Stimulated activated CD8-positive, alpha-beta memory T cell treated with anti-CD3 and anti-CD28 coated beads, Interleukin-4, amount 100 ng/mL, for 48 hours (primary cell): ENCODE results near the gene SAMD4B.

Experiments used
- DNase-seq: peaks from one replicate; pipeline ENCODE4 v3.0.0-alpha.2; 2020

SAMD4B gene

DNA sequence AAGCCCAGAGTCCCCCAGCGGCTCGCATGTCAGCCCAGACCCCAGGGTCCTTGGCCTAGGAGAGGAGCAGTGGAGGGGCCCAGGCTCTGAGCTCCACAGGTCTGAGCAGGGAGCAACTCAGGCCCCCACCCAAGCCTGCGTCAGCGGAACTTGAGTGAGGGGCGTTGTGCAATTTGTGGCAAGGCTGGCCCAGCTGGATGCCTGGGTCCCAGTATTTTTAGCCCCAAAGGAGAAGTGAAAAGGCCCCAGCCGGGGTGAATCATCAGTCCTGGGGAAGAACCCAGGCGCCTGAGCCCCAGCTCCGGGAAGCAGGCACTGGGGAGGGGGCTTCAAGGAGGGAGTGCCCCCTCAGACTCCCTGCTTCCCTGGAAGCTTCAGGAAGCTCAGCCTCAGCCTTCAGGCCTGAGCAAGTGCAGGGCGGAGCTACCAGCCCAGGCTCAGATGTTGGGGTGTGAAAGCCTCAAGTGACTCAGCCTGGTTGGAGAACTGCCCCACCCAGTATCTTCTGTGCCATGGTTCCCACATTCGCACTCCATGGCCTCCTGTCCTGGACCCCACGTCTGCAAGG is 56.2 kb downstream of the SAMD4B start:
- peak; percentile 73 for DNase-seq

- no peak for DNase-seq
Observed at GRCh38 chr19:39399668-39400050, 57.4 kb downstream of the SAMD4B start.

DNA sequence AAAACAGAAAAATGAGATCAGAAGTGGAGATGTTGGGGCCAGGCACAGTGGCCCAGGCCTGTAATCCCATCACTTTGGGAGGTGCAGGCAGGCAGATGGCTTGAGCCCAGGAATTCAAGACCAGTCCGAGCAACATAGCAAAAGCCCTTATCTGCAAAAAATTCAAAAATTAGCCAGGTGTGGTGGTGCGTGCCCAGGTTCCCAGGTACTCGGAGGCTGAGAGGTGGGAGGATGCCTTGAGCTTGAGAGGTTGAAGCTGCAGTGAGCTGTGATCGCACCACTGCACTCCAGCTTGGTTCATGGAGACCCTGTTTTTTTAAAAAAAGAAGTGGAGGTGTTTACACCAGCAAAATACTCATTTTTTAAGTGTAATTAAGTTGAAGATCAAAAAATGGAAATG is 57.8 kb downstream of the SAMD4B start:
- DNase-seq = no peak

GRCh38 chr19:39401070-39401548 is 58.9 kb downstream of the SAMD4B start:
- DNase-seq = no peak

- peak; percentile 88 for DNase-seq
Observed at GRCh38 chr19:39401549-39402345, 59.5 kb downstream of the SAMD4B start.

GRCh38 chr19:39402346-39403300 is 60.4 kb downstream of the SAMD4B start:
- DNase-seq = peak; percentile 92

GRCh38 chr19:39403331-39404312 is 61.4 kb downstream of the SAMD4B start:
- peak; percentile 96 for DNase-seq

DNA sequence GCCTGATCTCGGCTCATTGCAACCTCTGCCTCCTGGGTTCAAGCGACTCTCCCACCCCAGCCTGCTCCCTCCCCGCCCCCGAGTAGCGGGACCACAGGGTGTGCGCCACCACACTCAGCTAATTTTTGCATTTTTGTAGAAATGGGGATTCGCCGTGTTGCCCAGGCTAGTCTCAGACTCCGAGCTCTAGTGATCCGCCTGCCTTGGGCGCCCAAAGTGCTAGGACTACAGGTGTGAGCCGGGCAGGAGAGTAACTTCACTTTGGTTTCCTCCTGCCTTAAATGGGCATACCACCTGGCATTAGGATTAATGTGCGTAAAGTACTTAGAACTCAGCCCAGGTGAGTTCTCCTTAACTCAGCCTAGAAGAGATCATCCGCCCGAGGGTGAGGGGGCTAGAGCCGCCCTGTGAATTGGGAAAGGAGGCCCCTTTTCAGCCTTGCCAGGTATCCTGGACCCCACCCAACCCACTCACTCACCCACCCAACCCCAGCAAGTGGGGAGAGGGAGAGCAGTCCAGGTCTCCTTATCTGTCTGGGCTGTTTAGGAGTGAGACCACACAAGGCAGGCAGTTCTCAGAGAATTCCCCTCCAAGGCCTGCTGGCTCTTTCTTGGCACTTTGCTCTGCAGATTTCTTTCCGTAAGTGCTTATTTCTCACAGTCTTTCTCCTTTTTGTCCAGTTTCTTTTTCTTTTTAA is 63.2 kb downstream of the SAMD4B start:
- DNase-seq = no peak

DNA sequence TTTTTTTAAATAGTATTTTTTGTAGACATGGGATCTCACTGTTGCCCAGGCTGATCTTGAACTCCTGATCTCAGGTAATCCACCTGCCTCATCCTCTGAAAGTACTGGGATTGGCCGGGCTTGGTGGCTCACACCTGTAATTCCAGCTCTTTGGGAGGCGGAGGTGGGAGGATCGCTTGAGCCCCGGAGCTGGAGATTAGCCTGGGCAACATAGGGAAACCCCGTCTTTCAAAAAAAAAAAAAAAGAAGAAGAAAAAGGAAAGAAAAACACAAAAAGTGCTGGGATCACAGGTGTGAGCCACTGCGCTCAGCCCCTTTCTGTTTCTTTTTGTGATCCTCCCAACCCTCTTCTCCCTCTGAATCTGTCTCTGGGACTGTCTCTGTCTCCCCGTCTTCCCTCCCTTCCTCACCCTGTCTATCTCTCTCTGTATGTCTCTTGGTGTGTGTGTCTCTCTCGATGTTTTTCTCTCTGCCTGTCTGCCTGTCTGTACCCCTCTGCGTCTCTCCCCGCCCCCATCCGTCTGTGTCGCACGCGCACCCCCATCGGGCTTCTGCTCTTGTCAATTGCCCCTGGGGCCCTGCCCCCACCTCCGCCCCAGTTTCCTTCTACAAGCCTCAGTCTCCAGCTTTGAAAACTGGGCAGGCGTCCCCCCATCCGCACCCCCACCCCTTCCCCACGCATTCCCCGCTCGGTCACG is 63.9 kb downstream of the SAMD4B start:
- peak; percentile 91 for DNase-seq

- peak; percentile 92 for DNase-seq
Observed at GRCh38 chr19:39406656-39407409, 64.6 kb downstream of the SAMD4B start, which contains the start of gene ZFP36. ZFP36 (plus strand) TSS chr19:39406847; CDS start chr19:39406905, 58 bp downstream.

GRCh38 chr19:39407410-39407659 is 65.1 kb downstream of the SAMD4B start:
- no peak for DNase-seq

GRCh38 chr19:39407660-39408391 is 65.6 kb downstream of the SAMD4B start:
- peak; percentile 73 for DNase-seq

DNA sequence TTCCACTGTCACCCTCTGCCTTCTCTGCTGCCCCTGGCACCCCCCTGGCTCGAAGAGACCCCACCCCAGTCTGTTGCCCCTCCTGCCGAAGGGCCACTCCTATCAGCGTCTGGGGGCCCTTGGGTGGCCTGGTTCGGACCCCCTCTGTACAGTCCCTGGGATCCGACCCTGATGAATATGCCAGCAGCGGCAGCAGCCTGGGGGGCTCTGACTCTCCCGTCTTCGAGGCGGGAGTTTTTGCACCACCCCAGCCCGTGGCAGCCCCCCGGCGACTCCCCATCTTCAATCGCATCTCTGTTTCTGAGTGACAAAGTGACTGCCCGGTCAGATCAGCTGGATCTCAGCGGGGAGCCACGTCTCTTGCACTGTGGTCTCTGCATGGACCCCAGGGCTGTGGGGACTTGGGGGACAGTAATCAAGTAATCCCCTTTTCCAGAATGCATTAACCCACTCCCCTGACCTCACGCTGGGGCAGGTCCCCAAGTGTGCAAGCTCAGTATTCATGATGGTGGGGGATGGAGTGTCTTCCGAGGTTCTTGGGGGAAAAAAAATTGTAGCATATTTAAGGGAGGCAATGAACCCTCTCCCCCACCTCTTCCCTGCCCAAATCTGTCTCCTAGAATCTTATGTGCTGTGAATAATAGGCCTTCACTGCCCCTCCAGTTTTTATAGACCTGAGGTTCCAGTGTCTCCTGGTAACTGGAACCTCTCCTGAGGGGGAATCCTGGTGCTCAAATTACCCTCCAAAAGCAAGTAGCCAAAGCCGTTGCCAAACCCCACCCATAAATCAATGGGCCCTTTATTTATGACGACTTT is 66.4 kb downstream of the SAMD4B start:
- peak; percentile 56 for DNase-seq

DNA sequence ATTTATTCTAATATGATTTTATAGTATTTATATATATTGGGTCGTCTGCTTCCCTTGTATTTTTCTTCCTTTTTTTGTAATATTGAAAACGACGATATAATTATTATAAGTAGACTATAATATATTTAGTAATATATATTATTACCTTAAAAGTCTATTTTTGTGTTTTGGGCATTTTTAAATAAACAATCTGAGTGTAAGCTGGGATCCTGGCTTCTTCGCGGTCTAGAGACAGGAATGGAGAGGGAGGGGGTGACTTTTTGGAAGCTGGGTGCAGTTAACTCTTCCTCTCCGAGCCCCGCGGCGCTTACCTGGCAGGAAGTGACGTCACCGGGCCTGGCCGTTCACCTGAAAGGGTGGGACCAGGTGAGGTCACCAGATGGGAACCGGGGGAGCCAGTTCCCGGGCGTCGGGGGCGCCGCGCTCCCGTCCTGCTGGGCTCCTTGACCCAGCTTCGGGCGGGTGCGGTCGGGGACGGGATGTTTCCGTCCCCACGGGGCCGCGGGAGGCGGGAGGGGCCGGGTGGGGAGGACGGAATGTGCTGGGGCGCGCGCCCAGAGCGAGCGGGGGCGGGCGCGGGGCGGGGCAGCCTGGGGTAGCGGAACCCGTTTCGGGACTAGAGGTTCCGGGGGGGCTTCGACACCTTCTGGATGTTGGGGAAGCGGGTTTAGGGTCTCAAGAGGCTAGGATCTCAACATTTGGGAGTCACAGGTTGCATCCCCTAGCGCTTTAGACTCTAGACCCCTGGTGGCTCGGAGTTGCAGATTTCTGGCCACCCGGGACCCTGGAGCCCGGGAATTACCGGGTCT is 67.2 kb downstream of the SAMD4B start:
- DNase-seq = peak; percentile 91

- DNase-seq = peak; percentile 76
Observed at GRCh38 chr19:39410017-39410830, 68.0 kb downstream of the SAMD4B start.

GRCh38 chr19:39410831-39411080 is 68.5 kb downstream of the SAMD4B start:
- no peak for DNase-seq
